Activated effector memory CD4-positive, alpha-beta T cell treated with anti-CD3 and anti-CD28 coated beads, Interleukin-2, amount 50 U/mL, for 16 hours (primary cell): ENCODE data around the gene KCNK15.
"Not testable (repeated sequence)": the region's sequence is repeated elsewhere in the genome, so short reads cannot be mapped to it uniquely, and the experiment has no call there.

Experiments used
- DNase-seq: peaks from one replicate; pipeline ENCODE4 v3.0.0-alpha.2; 2020

Gene KCNK15

DNA sequence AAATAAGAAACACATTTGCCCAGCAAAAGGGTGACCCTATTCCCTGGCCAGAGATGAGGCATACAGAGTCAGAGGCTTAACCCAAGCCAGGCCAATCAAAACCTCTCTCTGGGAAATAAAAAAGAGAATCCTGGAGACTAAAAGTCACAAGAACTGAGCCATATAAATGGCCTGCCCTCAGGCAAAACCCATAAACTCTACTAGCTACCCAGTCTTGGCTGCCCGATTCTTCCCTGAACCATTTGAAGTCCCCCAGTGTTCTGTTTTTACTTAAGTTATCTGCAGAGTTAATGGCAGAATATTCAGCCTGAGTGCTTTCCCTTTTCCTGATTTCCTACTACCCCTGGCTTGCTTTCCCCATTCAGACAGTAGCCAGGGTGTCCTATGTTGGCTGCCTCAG lies 13.9 kb downstream of the KCNK15 start:
- no peak for DNase-seq

- DNase-seq = no peak
Measured at GRCh38 chr20:44761423-44761822, 15.8 kb downstream of the KCNK15 start.

DNA sequence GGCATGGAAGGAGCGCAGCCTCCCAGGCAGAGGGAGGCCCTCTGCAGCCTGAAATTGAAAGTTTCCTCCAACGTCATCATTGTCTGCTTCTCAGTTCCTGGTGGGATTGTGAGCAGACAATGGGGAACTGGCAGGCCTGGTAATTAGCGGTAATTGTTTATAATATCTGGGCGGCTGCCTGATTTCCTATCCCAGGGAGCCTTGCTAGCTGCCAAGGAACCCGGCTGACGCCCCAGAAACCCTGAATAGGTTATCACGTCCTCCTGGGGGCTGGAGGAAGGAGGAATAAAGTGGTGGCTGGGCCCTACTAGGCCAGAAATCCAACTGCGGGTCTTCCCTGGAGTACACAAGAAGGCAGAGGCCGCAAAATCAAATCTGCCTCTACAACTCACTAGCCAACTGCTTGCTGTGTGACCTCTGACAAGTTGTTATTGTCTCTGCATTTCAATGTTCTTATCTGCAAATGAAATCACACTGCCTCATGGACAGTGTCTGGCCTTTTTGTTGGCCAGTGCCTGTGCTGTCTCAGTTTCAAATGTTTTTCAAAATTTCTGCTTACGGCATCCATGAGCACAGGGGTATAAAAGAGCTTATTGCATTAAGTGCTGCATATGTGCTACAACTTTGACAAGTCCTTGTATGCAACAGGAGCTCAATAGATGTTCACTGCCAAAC lies 16.9 kb downstream of the KCNK15 start:
- no peak for DNase-seq

- not testable (repeated sequence) for DNase-seq
Measured at GRCh38 chr20:44763798-44764197, 18.1 kb downstream of the KCNK15 start.

GRCh38 chr20:44765091-44765490 lies 19.4 kb downstream of the KCNK15 start:
- no peak for DNase-seq

GRCh38 chr20:44765701-44766347 lies 20.2 kb downstream of the KCNK15 start:
- DNase-seq = no peak

DNA sequence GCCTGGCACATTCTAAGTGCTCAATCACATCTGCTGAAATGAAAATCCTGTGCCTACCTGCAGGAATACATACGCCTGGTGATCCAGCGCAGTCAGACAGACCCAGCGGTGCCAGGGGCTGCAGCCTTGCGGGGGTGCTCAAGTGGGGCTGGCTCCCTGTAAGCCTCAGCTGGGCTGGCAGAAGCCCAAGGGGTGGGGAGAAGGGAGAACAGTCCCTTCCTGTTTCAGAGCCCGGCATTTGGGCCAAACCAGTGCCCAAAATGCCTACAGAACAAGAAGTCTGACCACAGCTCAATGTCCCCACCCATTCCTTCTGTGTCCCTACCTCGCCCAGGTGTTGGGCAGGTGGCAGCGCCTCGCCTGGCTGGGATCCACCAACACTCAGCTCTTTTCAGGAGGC lies 22.6 kb downstream of the KCNK15 start:
- no peak for DNase-seq

DNA sequence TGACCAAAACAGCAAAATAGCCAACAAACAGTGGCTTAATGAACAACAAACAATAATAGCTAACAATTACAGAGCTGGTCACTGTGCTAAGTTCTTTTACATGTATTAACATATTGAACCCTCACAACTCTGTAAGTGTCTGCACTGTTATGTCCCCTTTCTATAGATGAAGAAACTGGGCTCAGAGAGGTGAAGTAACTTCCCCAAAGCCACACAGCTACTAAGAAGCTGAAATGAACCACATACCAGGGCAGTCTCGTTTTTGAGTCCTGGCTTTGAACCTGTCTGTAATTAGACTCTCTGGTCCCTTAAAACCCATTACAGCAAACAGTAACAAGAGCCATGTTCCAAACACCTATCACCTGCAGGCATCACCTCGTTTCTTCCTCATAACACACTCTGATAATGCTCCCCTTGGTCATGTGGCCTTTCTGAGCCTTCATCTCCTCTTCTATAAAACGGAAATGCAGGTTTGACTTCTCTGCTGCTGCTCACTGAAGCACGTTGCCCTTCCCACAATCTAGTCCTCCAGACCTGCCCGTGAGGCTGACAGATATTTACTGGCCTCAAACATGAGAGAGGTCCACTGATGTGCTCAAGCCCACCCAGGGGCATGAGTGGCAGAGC lies 23.3 kb downstream of the KCNK15 start:
- DNase-seq = no peak

- DNase-seq = no peak
Measured at GRCh38 chr20:44769481-44769863, 23.8 kb downstream of the KCNK15 start.

GRCh38 chr20:44770484-44771171 lies 25.0 kb downstream of the KCNK15 start:
- no peak for DNase-seq

DNA sequence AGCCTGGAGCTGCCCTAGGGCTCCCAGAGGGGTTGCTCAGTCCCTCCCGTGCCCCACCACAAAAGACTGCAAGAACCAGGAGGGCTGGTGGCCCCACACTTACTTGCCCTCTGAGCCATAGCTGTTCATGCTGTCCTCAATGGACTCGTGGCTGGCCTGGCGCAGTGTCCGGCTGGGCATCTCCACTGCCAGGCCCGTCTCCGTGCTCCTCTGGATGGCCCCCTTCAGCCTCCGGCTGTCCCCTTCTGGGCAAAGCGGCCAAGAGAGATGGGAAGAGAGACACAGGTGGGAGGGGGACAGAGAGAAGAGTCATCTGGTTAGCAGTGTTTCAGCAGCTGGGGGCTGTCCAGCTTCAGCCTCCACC lies 25.5 kb downstream of the KCNK15 start:
- no peak for DNase-seq

DNA sequence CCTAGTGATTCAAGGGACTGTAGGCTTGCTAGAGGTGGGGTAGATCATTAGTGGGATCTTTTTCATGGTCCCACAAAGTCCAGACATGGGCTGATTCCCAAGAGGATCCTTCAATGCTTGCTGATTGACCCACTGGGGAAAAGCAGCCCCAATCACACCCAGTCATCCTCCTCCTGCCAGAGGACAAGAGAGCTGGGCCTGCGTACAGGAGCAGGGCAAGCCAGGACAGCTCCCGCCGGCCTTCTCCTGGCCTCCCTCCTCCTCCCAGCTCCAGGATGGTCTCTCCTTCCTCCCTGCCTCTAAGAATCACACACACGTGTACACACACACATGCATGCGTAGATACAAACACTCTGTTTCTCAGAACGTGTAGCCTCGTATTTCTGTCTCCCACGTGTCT lies 27.0 kb downstream of the KCNK15 start:
- no peak for DNase-seq

GRCh38 chr20:44773070-44773829 lies 27.6 kb downstream of the KCNK15 start:
- no peak for DNase-seq

DNA sequence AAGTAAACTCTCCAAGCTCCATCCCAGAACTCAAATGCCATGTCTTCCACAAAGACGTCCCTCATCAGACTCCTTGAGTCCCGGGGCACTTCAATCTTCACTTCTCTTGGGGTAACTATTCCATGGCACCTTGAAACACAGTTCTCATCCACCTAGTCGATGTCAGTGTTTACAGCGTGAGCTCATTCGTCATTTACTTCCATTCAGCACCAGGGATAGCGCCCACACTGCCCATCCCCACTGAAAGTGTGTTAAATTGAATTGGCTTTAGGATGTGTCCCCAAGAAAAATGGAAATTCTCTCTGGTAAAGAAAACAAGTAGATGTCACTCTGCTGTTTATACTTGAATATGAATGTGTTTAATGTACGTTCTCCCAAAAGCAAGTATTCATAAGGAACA lies 31.3 kb downstream of the KCNK15 start:
- DNase-seq = no peak

DNA sequence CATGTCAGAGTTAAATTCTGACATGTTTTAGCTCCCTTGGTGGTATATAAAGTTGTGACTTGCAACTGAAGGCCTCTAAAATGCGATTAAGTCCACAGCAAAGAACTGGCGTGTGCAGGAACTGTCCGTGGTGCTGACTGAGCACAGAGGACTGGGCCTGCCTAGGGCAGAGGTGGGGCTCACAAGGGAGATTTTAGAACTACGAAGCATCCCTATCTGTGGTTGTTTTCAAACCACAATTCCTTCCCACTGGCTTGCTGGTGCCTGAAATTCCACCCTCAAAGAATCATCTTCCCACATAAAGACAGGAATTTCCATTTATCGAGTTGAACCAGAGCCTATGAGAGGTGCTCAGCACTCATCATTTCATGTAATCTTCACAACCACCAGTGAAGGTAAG lies 34.6 kb downstream of the KCNK15 start:
- no peak for DNase-seq

- no peak for DNase-seq
Measured at GRCh38 chr20:44781118-44781517, 35.5 kb downstream of the KCNK15 start.

DNA sequence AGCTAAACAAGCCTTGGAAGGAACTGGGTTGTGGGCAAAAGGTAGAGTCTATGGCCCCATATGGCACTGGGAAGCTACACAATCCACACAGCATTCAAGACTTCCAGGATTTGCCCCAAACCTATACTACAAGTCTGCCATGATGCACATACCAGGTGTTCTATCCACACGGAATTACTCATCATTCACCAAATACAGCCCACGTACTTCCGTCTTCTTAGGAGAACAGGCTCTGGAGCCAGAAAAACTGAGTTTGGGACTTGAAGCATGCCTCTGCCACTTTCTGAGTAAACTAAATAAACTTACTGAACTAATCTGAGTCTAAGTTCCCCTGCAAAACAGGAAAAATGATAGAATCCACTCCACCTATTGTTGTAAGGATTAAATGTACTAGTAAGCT lies 36.1 kb downstream of the KCNK15 start:
- no peak for DNase-seq

DNA sequence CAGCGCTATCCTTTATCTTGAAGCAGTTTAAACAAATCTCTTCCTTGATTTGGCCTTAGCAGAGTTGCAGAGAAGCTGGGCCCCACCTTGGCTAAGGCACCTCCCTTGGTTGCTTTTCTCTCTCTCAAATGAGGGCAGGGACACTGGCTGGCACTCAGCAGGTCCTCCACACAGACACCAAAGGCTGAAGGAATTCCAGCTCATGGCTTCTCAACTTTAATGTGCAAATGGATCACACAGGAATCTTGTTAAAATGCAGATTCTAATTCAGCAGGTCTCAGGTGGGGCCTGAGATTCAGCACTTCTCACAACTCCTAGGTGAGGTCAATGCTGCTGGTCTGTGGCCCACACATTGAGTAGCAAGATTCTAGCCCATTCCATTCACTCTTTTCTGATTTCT lies 39.0 kb downstream of the KCNK15 start:
- DNase-seq = no peak

DNA sequence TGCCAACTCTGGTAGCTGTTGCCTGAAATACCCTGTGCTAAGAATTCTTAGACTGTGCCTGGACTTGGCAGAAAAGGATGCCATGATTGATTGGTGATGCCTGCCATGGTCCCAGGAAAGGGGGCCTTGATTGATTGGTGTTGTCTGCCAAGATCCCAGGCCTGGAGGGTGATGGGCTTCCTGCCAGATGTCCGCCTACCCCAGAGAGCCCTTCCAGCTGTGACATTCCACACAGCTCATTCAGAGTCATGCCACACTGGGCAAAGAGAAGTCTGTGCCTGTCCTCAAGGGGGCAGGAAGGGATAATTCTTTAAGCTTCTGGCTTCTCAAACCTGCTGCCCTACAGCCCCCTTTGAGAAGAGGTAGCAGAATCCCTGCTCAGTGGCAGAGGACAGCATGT lies 40.1 kb downstream of the KCNK15 start:
- no peak for DNase-seq

- DNase-seq = no peak
Measured at GRCh38 chr20:44787299-44787698, 41.6 kb downstream of the KCNK15 start.

DNA sequence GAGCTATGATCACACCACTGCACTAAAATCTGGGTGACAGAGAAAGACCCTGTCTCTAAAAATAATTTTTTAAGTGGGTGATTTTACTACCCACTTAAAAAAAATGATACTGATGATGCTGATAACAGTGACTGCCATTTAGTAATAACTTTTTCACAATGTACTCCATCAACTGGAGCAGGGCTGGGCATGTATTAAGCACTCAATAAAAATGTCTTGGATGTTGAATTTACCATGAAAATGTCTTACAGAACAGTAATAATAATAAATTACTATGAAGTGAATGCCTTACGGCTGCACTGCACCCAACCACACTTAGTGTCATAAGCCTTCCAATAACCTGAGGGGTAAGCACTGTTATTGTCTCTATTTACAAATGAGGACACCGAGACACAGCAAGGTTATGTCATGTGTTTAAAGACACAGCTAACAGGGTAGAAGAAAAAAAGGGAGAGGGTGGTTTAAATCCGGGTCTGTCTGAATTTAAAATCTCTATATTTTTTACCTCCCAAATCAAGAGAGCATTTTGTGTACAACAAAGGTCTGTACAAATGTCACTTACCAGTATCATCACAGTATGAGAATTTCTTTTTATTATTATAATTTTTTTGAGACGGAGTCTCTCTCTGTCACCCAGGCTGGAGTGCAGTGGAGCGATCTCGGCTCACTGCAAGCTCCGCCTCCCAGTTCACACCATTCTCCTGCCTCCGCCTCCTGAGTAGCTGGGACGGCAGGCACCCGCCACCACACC lies 43.2 kb downstream of the KCNK15 start:
- no peak for DNase-seq

DNA sequence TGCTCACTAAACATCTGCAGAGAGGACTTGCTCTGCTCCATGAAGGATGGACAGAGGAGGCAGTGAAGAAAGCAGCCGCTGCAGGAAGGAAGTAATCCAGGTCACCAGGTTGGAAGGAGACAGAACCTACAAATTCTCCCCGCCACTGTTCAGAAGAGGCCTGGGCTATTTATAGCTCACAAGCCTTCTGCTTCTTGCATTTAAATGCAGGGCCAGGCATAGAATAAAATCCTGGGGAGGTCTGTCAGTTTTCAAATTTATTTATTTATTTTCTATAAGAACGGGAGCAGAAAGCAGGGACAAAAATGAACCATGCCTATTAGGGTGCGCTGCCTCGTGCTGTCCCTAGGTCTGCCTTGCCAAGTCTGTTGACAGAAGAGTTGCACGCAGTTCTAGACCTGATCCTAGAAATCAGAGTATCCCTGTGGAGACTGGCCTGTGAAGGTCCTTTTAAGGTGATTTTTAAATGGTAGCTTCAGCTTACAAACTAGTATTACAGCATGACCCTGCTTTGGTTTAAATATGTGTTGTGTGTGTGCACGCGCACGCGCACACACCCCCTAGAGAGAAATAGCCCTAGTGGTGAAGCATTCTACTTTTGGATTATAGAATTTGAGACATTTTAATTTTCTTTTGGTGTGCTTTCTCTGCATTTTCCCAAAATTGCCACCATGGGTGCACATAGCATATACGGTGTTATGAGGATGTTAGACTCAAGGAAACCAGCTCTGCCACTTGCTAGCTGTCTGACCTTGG lies 45.2 kb downstream of the KCNK15 start:
- no peak for DNase-seq
